Left cardiac atrium (tissue), 4 donors: ENCODE results near the gene RPE. TPM values are rescaled to one million over a fixed set of nuclear protein-coding genes. Genes with fewer than 3 reads are reported as not detected.

ENCODE experiments used
- ATAC-seq, 2 donors: fragments of 200-7000 bp; cut with Tn5 transposase; one replicate each; pipeline ENCODE4 v1.9.1; 2020; ENCODE audit warnings: mild to moderate bottlenecking in 2 of 2, moderate library complexity in 2 of 2
- DNase-seq: peaks from one replicate; pipeline ENCODE4 v3.0.0-alpha.2; 2020
- intact Hi-C, 2 donors: fragments of 100-400 bp; cut with DNase I; formaldehyde crosslinking; loops; one replicate each; pipeline versions ENCODE4 v1.14.1 to v1.15.1; 2022 to 2023
- long read RNA-seq: library from polyadenylated mRNA; unstranded; transcript quantifications from one replicate; pipeline ENCODE4 v2.0.0, GENCODE V29; 2021
- total RNA-seq, 2 donors: library from RNA; stranded (reverse); fragmentation: NEBNext Ultra II Directional; extraction: Animal tissue kit (Norgen Biotek cat#: 25700); gene quantifications; one replicate each; pipeline ENCODE4 v1.2.1, GENCODE V29; 2021
- donor health status: DM: no; HTN: yes; CAD: no.
- donor health status: DM: no; HTN: yes; CAD: no; lungs with severe emphysema.
- donor health status: DM: yes; HTN: yes; CAD: no.
- donor health status: Dilated cardiomyopathy.

RPE gene
- total RNA-seq = 10 to 100 TPM; 29.3 to 30.0 TPM
- long read RNA-seq, transcript RPE-202 (6 exons, 2,569 nt) = major isoform, 27 of 40 reads
- long read RNA-seq, partial matches to known transcripts = 0 of 40 reads
- long read RNA-seq, other reads (novel, unspliced or antisense) = 6 of 40 reads

GRCh38 chr2:210002158-210003157 is at the start of gene RPE:
TSS of gene RPE (plus strand) at chr2:210002638. CDS start at chr2:210002662, 24 bp downstream.
- ATAC-seq (peak; percentile 100), DNase-seq (peak; percentile 98)
- intact Hi-C loops = loop anchor here in 1 of 2 donors (5.0 kb wide), 1 partner anchor 170 kb away; the partner anchor contains the start of gene KANSL1L

GRCh38 chr2:209956271-209956670 is 46.2 kb upstream of the RPE start:
- ATAC-seq = no peak
- DNase-seq = no peak
- intact Hi-C loops = no loop called here

- ATAC-seq = no peak
- no peak for DNase-seq
These were observed 44.4 kb upstream of the RPE start for GRCh38 chr2:209958016-209958415.

GRCh38 chr2:209960045-209960444 is 42.4 kb upstream of the RPE start:
- intact Hi-C loops = loop anchor here (2.0 to 10.0 kb wide), 2 partner anchors 625 kb away; no protein-coding TSS in a partner anchor
- DNase-seq = no peak
- no peak for ATAC-seq

More at GRCh38 chr2:209958016-209958415, 44.4 kb upstream of the RPE start:
- intact Hi-C loops = no loop called here

GRCh38 chr2:209960676-209961630 is 41.5 kb upstream of the RPE start:
- ATAC-seq (peak; percentile 47 to 80), DNase-seq (peak; percentile 32)
- intact Hi-C loops = loop anchor here (2.0 to 10.0 kb wide), 2 partner anchors 626 kb away; no protein-coding TSS in a partner anchor

- intact Hi-C loops = loop anchor here in 1 of 2 donors (10.0 kb wide), 1 partner anchor 631 kb away; no protein-coding TSS in a partner anchor
- no peak for ATAC-seq
- no peak for DNase-seq
These were observed 36.7 kb upstream of the RPE start for GRCh38 chr2:209965723-209966122.

GRCh38 chr2:209969692-209970091 is 32.7 kb upstream of the RPE start:
- intact Hi-C loops = loop anchor here in 1 of 2 donors (10.0 kb wide), 1 partner anchor 635 kb away; no protein-coding TSS in a partner anchor
- DNase-seq = no peak
- ATAC-seq = no peak

- no peak for ATAC-seq
These were observed 32.2 kb upstream of the RPE start for GRCh38 chr2:209970271-209970670.

GRCh38 chr2:209970711-209971110 is 31.7 kb upstream of the RPE start:
- DNase-seq (no peak), ATAC-seq (no peak)
- intact Hi-C loops = no loop called here

More at GRCh38 chr2:209970271-209970670, 32.2 kb upstream of the RPE start:
- DNase-seq = no peak
- intact Hi-C loops = no loop called here

- intact Hi-C loops = no loop called here
- DNase-seq = no peak
- ATAC-seq = no peak
These were observed 29.1 kb upstream of the RPE start for GRCh38 chr2:209973328-209973727.

- no peak for ATAC-seq
- no peak for DNase-seq
- intact Hi-C loops = no loop called here
These were observed 27.9 kb upstream of the RPE start for GRCh38 chr2:209974576-209974975.

GRCh38 chr2:209976698-209977385 is 25.6 kb upstream of the RPE start:
- intact Hi-C loops = loop anchor here in 1 of 2 donors (5.0 kb wide), 1 partner anchor 220 kb away; no protein-coding TSS in a partner anchor
- no peak for ATAC-seq
- DNase-seq = no peak

- DNase-seq (no peak), ATAC-seq (peak in 1 of 2 donors; percentile 27)
- intact Hi-C loops = loop anchor here (1.0 to 5.0 kb wide), 2 partner anchors 218 to 220 kb away; no protein-coding TSS in a partner anchor
These were observed 24.8 kb upstream of the RPE start for GRCh38 chr2:209977386-209978239.

GRCh38 chr2:209984291-209984690 is 18.1 kb upstream of the RPE start:
- ATAC-seq (no peak), DNase-seq (no peak)
- intact Hi-C loops = no loop called here

- ATAC-seq = peak in 1 of 2 donors; percentile 45
- intact Hi-C loops = no loop called here
- no peak for DNase-seq
These were observed 16.6 kb upstream of the RPE start for GRCh38 chr2:209985874-209986273.

- DNase-seq = no peak
- no peak for ATAC-seq
- intact Hi-C loops = no loop called here
These were observed 16.0 kb upstream of the RPE start for GRCh38 chr2:209986415-209986814.

- ATAC-seq = no peak
- DNase-seq = no peak
- intact Hi-C loops = no loop called here
These were observed 14.4 kb upstream of the RPE start for GRCh38 chr2:209988010-209988409.
